NCI-H1436 (cell line): Measurements from ENCODE around the gene HOXB6.
A peak's percentile ranks its signal among the peaks of the same experiment; 100 is the strongest.

Source experiments
- DNase-seq: peaks from one replicate; lab custom pipeline; 2025; lab: John Stamatoyannopoulos, UW

Gene HOXB6

DNA sequence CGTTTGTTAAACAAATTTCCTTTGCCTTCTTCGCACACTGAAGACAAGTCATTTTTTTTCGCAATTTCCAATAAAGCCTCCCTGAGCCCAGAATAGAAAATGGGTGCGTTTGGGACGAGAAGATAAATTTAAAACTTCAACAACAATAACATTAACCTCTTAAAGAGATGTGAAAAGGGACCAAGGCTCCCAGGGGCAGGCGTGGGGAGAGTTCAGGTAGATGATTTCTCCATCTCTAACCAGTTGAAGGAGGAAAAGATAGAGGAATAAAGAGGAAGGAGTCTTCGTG lies 25.4 kb downstream of the HOXB6 start:
- DNase-seq = no peak

DNA sequence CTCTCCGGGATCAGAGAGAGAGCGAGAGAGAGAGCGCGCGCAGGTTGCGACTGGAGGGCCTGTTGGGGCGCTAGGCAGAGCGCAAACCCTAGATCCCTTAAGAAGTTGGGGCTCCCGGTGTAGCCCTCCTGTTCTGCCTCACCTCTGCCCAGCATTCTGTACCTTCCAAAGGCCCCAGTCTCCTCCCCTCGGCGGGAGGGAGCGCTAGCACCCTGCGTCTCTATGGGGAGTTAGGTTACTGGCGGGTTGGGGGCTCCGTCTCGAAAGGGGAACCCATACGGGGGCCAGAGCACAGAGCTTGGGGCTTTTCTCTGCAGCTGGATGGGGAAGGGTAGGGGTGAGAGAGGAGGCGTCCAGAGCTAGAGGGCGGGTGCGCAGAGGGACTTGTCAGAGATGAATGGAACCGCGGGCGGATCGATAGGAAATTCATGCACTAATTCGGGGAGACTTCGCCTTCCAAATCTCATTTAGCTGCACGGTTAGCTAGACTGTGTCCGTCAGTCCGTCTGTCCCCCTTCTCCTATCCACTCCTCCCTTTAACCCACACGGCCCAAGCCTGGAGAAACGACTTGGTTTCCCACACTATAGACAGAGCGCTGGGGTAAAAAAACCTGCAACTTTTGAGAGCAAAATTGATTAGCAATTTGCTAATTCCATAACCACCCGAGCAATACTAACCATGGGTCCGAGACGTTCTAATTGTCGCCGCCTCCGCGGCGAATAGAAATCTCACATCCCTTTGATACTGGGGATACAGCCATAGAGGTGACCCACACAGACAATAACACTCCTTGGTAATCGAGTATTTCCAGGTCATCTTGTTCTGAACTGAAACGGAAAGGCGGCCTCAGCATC lies 25.9 kb downstream of the HOXB6 start:
- no peak for DNase-seq

DNA sequence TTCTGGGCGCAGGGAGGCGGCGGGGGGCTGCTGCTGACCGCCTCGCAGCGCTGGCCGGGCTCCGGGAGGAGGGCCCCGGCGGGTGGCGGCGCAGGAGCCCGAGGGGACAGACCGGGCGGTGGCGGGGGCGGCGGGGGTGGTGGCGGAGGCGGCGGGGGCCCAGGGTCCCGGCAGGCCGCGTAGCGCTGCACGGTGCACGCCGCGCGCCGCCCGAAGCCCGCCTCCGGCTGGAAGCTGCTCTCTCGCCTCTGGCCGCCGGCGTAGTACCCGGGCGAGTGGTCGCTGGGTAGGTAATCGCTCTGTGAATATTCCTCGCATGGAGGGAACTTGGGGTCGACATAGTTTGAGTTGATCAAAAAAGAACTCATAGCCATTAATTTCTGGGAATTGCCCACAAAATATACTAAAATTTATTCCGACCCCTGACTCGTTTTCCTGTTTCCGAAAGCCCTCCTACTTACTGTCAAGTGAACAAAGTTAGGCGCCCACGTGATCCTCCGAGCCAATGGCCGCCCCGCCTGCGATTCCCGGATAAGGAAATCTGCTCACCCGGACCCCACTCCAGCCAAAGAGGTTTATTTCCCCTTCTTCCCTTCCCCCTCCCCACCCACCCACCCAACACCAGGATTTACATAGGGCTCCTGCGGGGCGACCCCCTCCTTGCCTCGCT lies 26.7 kb downstream of the HOXB6 start, which contains the start of gene HOXB4:
Gene HOXB4 (minus strand): TSS at position 405 of the 670 bp plus-strand sequence. CDS start 31 bp downstream, at position 374.
- peak; percentile 38 for DNase-seq

GRCh38 chr17:48577330-48577945 lies 27.3 kb downstream of the HOXB6 start:
- DNase-seq = no peak

GRCh38 chr17:48576479-48577309 lies 28.1 kb downstream of the HOXB6 start:
- DNase-seq = no peak

DNA sequence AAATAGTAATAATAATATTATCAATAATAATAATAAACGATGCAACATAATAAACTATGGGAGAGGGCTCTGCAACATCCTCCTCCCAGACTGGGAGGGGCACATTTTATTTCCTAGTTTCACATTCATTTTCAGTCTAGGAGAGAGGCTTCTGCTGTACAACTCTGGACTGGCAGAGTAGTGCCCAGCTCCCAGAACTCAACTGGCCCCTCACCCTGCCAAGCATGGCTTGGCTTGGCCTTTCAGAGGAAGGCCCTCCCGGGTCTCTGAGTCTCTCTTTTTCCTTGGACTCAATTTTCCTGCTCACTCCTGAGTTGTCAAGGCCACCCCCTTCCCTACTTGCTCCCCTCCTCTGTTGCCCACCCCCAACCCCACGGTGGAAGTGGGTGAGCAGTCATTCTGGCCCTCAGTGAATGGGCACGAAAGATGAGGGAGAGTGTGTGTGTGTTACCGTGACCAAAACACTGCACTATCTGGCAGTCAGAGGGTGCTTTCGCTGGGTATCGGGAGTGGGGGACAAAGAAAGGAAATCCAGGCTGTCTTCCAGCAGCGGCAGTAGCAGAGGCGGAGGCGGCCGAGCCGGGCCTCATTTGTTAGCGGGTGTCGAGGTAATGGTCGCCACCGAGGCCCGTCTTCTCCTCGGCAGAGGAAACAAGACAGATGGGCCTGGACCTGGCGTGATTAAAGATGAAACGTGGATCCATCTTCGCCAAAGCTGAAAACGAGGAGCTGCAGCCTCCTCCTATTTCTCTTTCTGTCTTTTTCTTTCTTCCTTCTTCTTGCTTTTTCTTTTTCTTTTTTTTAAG lies 28.9 kb downstream of the HOXB6 start:
- DNase-seq = no peak

DNA sequence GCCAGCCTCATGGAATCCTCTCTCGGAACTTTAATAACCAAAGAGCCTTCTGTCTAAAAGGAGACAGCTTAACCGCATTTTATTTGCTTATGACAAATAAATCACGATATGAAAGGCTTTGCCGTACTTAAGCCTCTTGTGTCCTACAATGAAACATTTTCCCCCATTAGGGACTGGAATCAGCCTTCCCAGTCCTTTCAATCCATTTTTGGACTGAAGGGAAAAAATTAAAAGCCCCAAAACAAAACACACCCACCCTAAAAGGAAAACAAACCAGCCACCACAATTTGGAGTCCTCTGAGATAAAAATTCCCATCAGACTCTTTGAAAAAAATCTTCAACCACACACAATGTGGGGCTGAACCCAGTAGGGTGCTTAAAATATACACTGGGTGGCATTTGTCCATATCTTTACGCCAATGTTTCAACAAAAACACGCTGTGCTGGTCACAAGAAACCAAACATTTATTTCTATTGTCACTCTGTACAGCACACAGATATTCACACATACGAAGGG lies 29.7 kb downstream of the HOXB6 start:
- peak; percentile 31 for DNase-seq

- no peak for DNase-seq
Observed at GRCh38 chr17:48574505-48575065, 30.2 kb downstream of the HOXB6 start.

DNA sequence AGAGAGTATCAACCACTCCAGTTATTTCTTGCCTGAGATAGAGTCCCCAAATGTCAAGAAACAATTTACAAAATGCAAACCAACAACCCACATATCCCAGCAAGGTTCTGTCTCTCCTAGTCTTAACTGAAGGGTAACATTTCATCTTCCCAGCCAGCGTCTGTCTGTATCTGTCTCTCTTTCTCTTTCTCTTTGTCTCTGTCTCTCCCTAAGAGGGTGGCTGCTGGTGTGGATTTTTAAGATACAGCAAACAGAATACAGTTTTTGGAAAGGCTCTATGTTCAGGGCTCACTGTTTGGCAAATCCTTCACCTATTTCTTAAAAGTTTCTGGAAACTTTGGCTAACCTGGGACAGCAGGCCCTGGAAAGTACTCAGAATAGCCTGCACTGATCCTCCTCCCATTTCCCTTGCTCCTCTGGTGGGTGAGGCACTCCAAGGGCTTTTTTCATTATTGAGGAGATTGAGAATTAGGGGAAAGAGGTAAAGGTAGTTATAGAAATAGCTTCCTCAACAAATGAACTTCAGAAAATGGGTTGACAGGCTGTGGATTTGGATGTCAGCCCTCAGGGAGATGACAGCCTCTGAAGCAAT lies 32.9 kb downstream of the HOXB6 start:
- no peak for DNase-seq

GRCh38 chr17:48571024-48571818 lies 33.6 kb downstream of the HOXB6 start:
- DNase-seq = no peak

GRCh38 chr17:48570325-48571023 lies 34.3 kb downstream of the HOXB6 start:
- no peak for DNase-seq

DNA sequence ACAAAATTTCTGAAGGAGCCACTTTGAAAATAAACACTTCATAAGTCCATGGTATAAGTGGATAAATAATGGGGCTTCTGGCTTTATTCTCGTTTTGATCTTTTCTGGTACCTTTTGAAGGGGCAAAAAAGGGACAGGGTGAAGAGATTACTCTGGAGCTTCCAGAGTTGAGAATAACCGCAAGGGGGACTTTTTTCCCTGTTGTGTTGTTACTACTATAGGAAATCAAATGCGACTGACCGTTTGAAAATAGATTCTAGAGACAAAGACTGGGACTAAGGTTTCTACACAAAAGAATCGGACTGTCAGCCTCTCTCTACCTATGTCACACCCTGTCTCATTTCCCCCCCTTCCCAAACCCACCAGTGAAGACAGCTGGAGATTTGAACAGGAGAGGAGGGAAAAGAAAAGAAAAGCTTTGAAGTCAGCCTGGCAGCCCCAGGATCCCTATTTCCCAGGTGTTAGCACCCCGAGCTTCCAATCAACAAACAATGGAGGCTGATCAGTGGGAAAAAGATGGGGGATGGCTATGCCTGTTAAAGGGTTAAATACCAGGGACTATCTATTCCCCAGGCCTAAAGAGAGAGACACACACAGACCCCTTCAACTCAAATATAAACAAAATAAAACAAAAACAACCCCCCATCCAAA lies 35.0 kb downstream of the HOXB6 start:
- no peak for DNase-seq

DNA sequence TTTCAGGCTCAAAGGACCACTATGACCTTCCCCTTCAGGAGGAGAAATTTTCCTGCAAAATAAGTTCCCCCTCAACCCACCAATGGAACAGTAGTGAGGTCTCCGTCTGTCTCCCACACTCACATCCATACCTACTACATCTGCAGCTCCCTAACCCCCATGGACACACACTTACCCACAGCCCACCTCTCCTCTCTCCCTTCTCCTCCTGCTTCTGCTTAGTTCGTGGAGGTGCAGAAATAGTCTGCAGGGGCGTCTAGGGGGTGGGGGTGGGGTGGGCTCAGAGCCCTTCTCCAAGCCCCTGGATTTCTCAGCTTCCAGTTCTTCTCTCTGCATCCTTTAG lies 35.6 kb downstream of the HOXB6 start:
- DNase-seq = no peak

- DNase-seq = no peak
Observed at GRCh38 chr17:48568499-48569239, 36.1 kb downstream of the HOXB6 start.

GRCh38 chr17:48567646-48568354 lies 37.0 kb downstream of the HOXB6 start:
- no peak for DNase-seq

GRCh38 chr17:48567209-48567608 lies 37.6 kb downstream of the HOXB6 start:
- no peak for DNase-seq

- DNase-seq = no peak
Observed at GRCh38 chr17:48566717-48567116, 38.1 kb downstream of the HOXB6 start.
